HEK293 (cell line): ENCODE results near the gene WBP2NL.
A peak's percentile ranks its signal among the peaks of the same experiment; 100 is the strongest.

Experiments
- EGR2 ChIP-seq: fragments of 450-650 bp; formaldehyde crosslinking; IDR thresholded peaks from 2 replicates; pipeline ENCODE4 v1.5.1; 2016; ENCODE audit warnings: low read depth, missing biosample characterization, missing genetic modification characterization
- HOXD13 ChIP-seq: sonication (generic); formaldehyde crosslinking; IDR thresholded peaks from 2 replicates; pipeline ENCODE4 v1.8.0; 2022; ENCODE audit warnings: missing genetic modification reagents, borderline replicate concordance
- KLF16 ChIP-seq: fragments of 450-650 bp; formaldehyde crosslinking; IDR thresholded peaks from 2 replicates; pipeline ENCODE4 v1.5.1; 2017; ENCODE audit warnings: missing biosample characterization, missing genetic modification characterization
- KLF7 ChIP-seq: fragments of 450-650 bp; formaldehyde crosslinking; IDR thresholded peaks from 2 replicates; pipeline ENCODE4 v1.5.1; 2016; ENCODE audit warnings: missing biosample characterization, missing genetic modification characterization, borderline replicate concordance
- OSR2 ChIP-seq: fragments of 450-650 bp; formaldehyde crosslinking; IDR thresholded peaks from 2 replicates; pipeline ENCODE4 v1.5.1; 2016; ENCODE audit warnings: missing biosample characterization, missing genetic modification characterization
- TCF7L2 ChIP-seq: IDR thresholded peaks from 2 replicates; pipeline ENCODE4 v1.6.1; 2011; ENCODE audit warnings: low read depth, mild to moderate bottlenecking, inconsistent platforms, low read length, moderate library complexity, borderline replicate concordance
- ZBTB17 ChIP-seq: fragments of 450-650 bp; formaldehyde crosslinking; IDR thresholded peaks from 2 replicates; pipeline ENCODE4 v1.5.1; 2016; ENCODE audit warnings: missing biosample characterization, missing genetic modification characterization
- ZFP3 ChIP-seq: fragments of 450-650 bp; formaldehyde crosslinking; IDR thresholded peaks from 2 replicates; pipeline ENCODE4 v1.5.1; 2016; ENCODE audit warnings: low read depth, missing biosample characterization, missing genetic modification characterization
- ZFP41 ChIP-seq: fragments of 450-650 bp; formaldehyde crosslinking; IDR thresholded peaks from 2 replicates; pipeline ENCODE4 v1.5.1; 2016; ENCODE audit warnings: missing biosample characterization, missing genetic modification characterization, borderline replicate concordance
- ZNF114 ChIP-seq: fragments of 450-650 bp; formaldehyde crosslinking; IDR thresholded peaks from 2 replicates; pipeline ENCODE4 v1.5.0; 2017; ENCODE audit warnings: missing biosample characterization, missing genetic modification characterization
- ZNF133 ChIP-seq: fragments of 450-650 bp; formaldehyde crosslinking; IDR thresholded peaks from 2 replicates; pipeline ENCODE4 v1.5.1; 2016; ENCODE audit warnings: missing biosample characterization, missing genetic modification characterization
- ZNF175 ChIP-seq: fragments of 450-650 bp; formaldehyde crosslinking; IDR thresholded peaks from 2 replicates; pipeline ENCODE4 v1.5.1; 2016; ENCODE audit warnings: missing biosample characterization, missing genetic modification characterization
- ZNF202 ChIP-seq: fragments of 450-650 bp; formaldehyde crosslinking; IDR thresholded peaks from 2 replicates; pipeline ENCODE4 v1.5.1; 2016; ENCODE audit warnings: missing biosample characterization, missing genetic modification characterization, borderline replicate concordance
- ZNF302 ChIP-seq: fragments of 450-650 bp; formaldehyde crosslinking; IDR thresholded peaks from 2 replicates; pipeline ENCODE4 v1.5.1; 2016; ENCODE audit warnings: missing biosample characterization, missing genetic modification characterization, low read depth
- ZNF37A ChIP-seq: fragments of 450-650 bp; IDR thresholded peaks from 2 replicates; pipeline ENCODE4 v1.5.1; 2018; ENCODE audit warnings: missing biosample characterization, missing genetic modification characterization
- ZNF391 ChIP-seq: fragments of 450-650 bp; formaldehyde crosslinking; IDR thresholded peaks from 2 replicates; pipeline ENCODE4 v1.5.1; 2016; ENCODE audit warnings: low read depth, missing biosample characterization, missing genetic modification characterization, borderline replicate concordance
- ZNF521 ChIP-seq: fragments of 450-650 bp; formaldehyde crosslinking; IDR thresholded peaks from 2 replicates; pipeline ENCODE4 v1.5.1; 2017; ENCODE audit warnings: missing biosample characterization, mild to moderate bottlenecking, missing genetic modification characterization
- ZNF561 ChIP-seq: fragments of 450-650 bp; IDR thresholded peaks from 2 replicates; pipeline ENCODE4 v1.5.1; 2018; ENCODE audit warnings: missing biosample characterization, missing genetic modification characterization, borderline replicate concordance
- ZNF621 ChIP-seq: fragments of 450-650 bp; formaldehyde crosslinking; IDR thresholded peaks from 2 replicates; pipeline ENCODE4 v1.5.1; 2017; ENCODE audit warnings: missing biosample characterization, missing genetic modification characterization
- ZNF658 ChIP-seq: fragments of 450-650 bp; formaldehyde crosslinking; IDR thresholded peaks from 2 replicates; pipeline ENCODE4; 2016; ENCODE audit warnings: missing biosample characterization, missing genetic modification characterization
- ZNF701 ChIP-seq: fragments of 450-650 bp; formaldehyde crosslinking; IDR thresholded peaks from 2 replicates; pipeline ENCODE4 v1.5.1; 2016; ENCODE audit warnings: missing biosample characterization, missing genetic modification characterization
- ZNF707 ChIP-seq: fragments of 450-650 bp; formaldehyde crosslinking; IDR thresholded peaks from 2 replicates; pipeline ENCODE4 v1.5.1; 2016; ENCODE audit warnings: missing biosample characterization, missing genetic modification characterization
- ZXDB ChIP-seq: fragments of 450-650 bp; formaldehyde crosslinking; IDR thresholded peaks from 2 replicates; pipeline ENCODE4 v1.5.1; 2016; ENCODE audit warnings: missing biosample characterization, missing genetic modification characterization
- TF ChIP-seq, protein P1 (sequence below): fragments of 450-650 bp; formaldehyde crosslinking; IDR thresholded peaks from 2 replicates; pipeline ENCODE4 v1.5.1; 2016; ENCODE audit warnings: missing biosample characterization, missing genetic modification characterization
- TF ChIP-seq, protein P2 (sequence below): fragments of 450-650 bp; IDR thresholded peaks from 2 replicates; pipeline ENCODE4 v1.5.1; 2018; ENCODE audit warnings: missing biosample characterization, mild to moderate bottlenecking, missing genetic modification characterization
- TF ChIP-seq, protein P3 (sequence below): fragments of 450-650 bp; formaldehyde crosslinking; conservative IDR thresholded peaks from 2 replicates; pipeline ENCODE4 v1.5.1; 2016; ENCODE audit warnings: low read depth, missing biosample characterization, missing genetic modification characterization
- TF ChIP-seq, protein P4 (sequence below): fragments of 450-650 bp; formaldehyde crosslinking; IDR thresholded peaks from 2 replicates; pipeline ENCODE4 v1.5.1; 2017; ENCODE audit warnings: missing biosample characterization, missing genetic modification characterization
- TF ChIP-seq, protein P5 (sequence below): fragments of 450-650 bp; formaldehyde crosslinking; IDR thresholded peaks from 2 replicates; pipeline ENCODE4 v1.5.1; 2016; ENCODE audit warnings: missing biosample characterization, missing genetic modification characterization, borderline replicate concordance

WBP2NL gene

DNA sequence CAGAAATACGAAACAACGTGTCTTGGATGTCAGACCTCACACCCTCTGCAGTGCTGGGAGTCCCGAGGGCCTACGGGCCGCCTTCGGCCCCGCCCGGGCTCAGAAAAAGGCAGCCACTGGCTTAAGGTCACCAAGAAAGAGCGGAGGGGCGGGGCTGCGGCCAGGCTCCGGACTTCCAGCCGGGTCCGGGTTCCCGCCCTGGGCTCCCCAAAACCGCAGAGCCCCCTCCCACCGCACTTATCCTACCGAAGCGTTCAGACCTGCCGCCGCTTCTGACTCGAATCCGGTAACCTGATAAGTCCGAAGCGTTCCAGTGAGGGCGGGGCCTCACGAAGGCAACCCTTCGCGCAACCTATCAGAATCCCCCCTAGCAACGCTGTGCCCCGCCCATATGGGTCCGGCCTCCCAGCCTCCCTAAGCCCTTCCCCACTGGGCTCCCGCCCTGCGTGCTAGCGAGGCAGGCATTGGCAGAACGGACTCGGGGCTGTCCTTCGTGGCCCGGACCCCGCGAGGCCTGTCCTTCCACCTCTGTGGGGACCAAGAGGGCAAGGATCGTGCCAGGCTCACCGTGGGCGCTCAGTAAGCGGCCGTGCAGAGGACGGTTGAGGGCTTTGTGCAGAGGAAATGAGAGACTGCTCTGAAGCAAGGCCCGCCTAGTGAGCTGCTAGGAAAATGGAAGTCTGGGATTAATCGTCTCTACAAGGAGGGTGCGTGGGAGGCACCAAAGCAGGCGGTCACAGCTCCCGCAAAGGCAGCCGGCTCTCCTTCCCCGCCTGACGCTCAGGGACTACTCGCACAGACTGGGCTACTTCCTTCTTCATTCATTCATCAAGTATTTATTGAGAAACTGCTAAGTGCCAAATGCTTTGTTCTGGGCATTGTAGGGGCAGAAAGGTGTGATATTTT, 72.2 kb downstream of the WBP2NL start, which contains the start of gene NAGA (continued):
- TF ChIP-seq ZNF37A (no peak), EGR2 (tag by site-specific recombination) (peak; percentile 81), ZNF521 (tag by site-specific recombination) (no peak), ZNF175 (no peak), ZNF302 (tag by site-specific recombination) (no peak), ZBTB17 (tag by site-specific recombination) (peak; percentile 94), ZFP41 (tag by site-specific recombination) (no peak), ZNF561 (tag by site-specific recombination) (0 out of 2 replicates have a peak, but pooled peaks have one; percentile 42), TCF7L2 (no peak), ZNF621 (tag by site-specific recombination) (no peak), OSR2 (tag by site-specific recombination) (peak; percentile 38), ZNF114 (tag by site-specific recombination) (no peak), KLF16 (tag by site-specific recombination) (peak; percentile 37; the same call in 1 of the 2 replicates), ZNF701 (no peak), ZNF202 (tag by site-specific recombination) (no peak), ZFP3 (no peak), ZNF391 (0 out of 2 replicates have a peak, but pooled peaks have one; percentile 31), KLF7 (tag by site-specific recombination) (no peak), ZNF658 (tag by site-specific recombination) (no peak), HOXD13 (CRISPR knock-in tag) (no peak), ZNF707 (tag by site-specific recombination) (no peak), ZXDB (tag by site-specific recombination) (peak; percentile 81), ZNF133 (no peak)
- TF ChIP-seq, protein P1, sequence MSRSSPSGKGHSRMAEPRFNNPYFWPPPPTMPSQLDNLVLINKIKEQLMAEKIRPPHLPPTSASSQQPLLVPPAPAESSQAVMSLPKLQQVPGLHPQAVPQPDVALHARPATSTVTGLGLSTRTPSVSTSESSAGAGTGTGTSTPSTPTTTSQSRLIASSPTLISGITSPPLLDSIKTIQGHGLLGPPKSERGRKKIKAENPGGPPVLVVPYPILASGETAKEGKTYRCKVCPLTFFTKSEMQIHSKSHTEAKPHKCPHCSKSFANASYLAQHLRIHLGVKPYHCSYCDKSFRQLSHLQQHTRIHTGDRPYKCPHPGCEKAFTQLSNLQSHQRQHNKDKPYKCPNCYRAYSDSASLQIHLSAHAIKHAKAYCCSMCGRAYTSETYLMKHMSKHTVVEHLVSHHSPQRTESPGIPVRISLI (tag by site-specific recombination): no peak
- TF ChIP-seq, protein P2, sequence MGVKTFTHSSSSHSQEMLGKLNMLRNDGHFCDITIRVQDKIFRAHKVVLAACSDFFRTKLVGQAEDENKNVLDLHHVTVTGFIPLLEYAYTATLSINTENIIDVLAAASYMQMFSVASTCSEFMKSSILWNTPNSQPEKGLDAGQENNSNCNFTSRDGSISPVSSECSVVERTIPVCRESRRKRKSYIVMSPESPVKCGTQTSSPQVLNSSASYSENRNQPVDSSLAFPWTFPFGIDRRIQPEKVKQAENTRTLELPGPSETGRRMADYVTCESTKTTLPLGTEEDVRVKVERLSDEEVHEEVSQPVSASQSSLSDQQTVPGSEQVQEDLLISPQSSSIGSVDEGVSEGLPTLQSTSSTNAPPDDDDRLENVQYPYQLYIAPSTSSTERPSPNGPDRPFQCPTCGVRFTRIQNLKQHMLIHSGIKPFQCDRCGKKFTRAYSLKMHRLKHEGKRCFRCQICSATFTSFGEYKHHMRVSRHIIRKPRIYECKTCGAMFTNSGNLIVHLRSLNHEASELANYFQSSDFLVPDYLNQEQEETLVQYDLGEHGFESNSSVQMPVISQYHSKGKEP (tag by site-specific recombination): no peak
- TF ChIP-seq, protein P3, sequence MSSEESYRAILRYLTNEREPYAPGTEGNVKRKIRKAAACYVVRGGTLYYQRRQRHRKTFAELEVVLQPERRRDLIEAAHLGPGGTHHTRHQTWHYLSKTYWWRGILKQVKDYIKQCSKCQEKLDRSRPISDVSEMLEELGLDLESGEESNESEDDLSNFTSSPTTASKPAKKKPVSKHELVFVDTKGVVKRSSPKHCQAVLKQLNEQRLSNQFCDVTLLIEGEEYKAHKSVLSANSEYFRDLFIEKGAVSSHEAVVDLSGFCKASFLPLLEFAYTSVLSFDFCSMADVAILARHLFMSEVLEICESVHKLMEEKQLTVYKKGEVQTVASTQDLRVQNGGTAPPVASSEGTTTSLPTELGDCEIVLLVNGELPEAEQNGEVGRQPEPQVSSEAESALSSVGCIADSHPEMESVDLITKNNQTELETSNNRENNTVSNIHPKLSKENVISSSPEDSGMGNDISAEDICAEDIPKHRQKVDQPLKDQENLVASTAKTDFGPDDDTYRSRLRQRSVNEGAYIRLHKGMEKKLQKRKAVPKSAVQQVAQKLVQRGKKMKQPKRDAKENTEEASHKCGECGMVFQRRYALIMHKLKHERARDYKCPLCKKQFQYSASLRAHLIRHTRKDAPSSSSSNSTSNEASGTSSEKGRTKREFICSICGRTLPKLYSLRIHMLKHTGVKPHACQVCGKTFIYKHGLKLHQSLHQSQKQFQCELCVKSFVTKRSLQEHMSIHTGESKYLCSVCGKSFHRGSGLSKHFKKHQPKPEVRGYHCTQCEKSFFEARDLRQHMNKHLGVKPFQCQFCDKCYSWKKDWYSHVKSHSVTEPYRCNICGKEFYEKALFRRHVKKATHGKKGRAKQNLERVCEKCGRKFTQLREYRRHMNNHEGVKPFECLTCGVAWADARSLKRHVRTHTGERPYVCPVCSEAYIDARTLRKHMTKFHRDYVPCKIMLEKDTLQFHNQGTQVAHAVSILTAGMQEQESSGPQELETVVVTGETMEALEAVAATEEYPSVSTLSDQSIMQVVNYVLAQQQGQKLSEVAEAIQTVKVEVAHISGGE (tag by site-specific recombination): peak; percentile 77
- TF ChIP-seq, protein P4, sequence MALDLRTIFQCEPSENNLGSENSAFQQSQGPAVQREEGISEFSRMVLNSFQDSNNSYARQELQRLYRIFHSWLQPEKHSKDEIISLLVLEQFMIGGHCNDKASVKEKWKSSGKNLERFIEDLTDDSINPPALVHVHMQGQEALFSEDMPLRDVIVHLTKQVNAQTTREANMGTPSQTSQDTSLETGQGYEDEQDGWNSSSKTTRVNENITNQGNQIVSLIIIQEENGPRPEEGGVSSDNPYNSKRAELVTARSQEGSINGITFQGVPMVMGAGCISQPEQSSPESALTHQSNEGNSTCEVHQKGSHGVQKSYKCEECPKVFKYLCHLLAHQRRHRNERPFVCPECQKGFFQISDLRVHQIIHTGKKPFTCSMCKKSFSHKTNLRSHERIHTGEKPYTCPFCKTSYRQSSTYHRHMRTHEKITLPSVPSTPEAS (tag by site-specific recombination): no peak
- TF ChIP-seq, protein P5, sequence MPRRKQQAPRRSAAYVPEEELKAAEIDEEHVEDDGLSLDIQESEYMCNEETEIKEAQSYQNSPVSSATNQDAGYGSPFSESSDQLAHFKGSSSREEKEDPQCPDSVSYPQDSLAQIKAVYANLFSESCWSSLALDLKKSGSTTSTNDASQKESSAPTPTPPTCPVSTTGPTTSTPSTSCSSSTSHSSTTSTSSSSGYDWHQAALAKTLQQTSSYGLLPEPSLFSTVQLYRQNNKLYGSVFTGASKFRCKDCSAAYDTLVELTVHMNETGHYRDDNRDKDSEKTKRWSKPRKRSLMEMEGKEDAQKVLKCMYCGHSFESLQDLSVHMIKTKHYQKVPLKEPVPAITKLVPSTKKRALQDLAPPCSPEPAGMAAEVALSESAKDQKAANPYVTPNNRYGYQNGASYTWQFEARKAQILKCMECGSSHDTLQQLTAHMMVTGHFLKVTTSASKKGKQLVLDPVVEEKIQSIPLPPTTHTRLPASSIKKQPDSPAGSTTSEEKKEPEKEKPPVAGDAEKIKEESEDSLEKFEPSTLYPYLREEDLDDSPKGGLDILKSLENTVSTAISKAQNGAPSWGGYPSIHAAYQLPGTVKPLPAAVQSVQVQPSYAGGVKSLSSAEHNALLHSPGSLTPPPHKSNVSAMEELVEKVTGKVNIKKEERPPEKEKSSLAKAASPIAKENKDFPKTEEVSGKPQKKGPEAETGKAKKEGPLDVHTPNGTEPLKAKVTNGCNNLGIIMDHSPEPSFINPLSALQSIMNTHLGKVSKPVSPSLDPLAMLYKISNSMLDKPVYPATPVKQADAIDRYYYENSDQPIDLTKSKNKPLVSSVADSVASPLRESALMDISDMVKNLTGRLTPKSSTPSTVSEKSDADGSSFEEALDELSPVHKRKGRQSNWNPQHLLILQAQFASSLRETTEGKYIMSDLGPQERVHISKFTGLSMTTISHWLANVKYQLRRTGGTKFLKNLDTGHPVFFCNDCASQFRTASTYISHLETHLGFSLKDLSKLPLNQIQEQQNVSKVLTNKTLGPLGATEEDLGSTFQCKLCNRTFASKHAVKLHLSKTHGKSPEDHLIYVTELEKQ (tag by site-specific recombination): no peak
